ENCODE results near the gene ZSCAN16.

DNA sequence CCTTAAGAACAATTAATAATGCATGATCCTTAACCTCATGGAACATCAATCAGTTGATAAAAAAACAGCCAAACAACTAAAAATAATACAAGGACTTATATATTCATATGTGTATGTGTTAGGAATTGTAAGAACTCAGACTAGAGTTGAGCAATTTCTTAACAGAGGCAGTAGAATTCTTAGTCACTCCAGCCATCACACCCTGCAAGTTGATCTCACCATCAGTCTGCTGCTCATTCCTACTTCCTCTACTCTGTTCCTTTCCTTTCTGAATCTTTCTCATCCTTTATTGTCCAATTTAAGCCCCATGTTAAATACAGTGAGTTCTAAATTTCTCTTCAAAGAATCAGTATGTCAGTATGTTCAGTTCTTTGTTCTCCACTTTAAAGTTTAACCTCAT, 41.5 kb upstream of the ZSCAN16 start:
- TF ChIP-seq POLR2A (IDR thresholded peaks at IDR 0.05) (no peak), CTCF (IDR thresholded peaks at IDR 0.05) (no peak), EP300 (IDR thresholded peaks at IDR 0.05; ENCODE audit: low read depth) (no peak), POLR2AphosphoS5 (IDR thresholded peaks at IDR 0.05) (no peak)
